Thyroid gland (tissue), 4 donors: ENCODE results near the gene BRD4. TPM values are rescaled to one million over a fixed set of nuclear protein-coding genes. Genes with fewer than 3 reads are reported as not detected.

ENCODE experiments used
- DNase-seq, 2 donors: peaks; one replicate each; pipeline ENCODE4 v3.0.0-alpha.2; 2019
- H3K27ac ChIP-seq, 3 donors: fragments of 200-600 bp; sonication (generic); 1 replicate in 2 of 3; 2 replicates in 1 of 3; pipeline ENCODE4 v1.5.1; 2016 to 2019; ENCODE audit warnings: mild to moderate bottlenecking in 1 of 3, moderate library complexity in 1 of 3
- H3K27me3 ChIP-seq: fragments of 200-600 bp; sonication (generic); one replicate; pipeline ENCODE4 v1.5.1; 2019
- H3K36me3 ChIP-seq, 2 donors: fragments of 200-600 bp; sonication (generic); one replicate each; pipeline ENCODE4 v1.5.1; 2016 to 2019
- H3K4me1 ChIP-seq, 2 donors: fragments of 200-600 bp; sonication (generic); one replicate each; pipeline ENCODE4 v1.5.1; 2017 to 2019
- H3K4me3 ChIP-seq, 3 donors: fragments of 200-600 bp; sonication (generic); replicated peaks in 1 of 3; 1 replicate in 2 of 3; 2 replicates in 1 of 3; pipeline ENCODE4 v1.5.1; 2016; ENCODE audit warnings: mild to moderate bottlenecking in 1 of 3
- H3K9me3 ChIP-seq: fragments of 200-600 bp; sonication (generic); one replicate; pipeline ENCODE4 v1.5.1; 2017
- CTCF ChIP-seq, 6 experiments: fragments of 200-600 bp in 3 of 6; fragments of 450-650 bp in 3 of 6; sonication (generic) in 3 of 6; IDR thresholded peaks; one replicate each; pipeline ENCODE4 v1.5.1; 2016 to 2019; ENCODE audit warnings: antibody characterized with exemption in 6 of 6, mild to moderate bottlenecking in 2 of 6, inconsistent platforms in 1 of 6, moderate library complexity in 1 of 6
- POLR2A ChIP-seq, 2 donors: fragments of 450-650 bp; IDR thresholded peaks; one replicate each; pipeline ENCODE4 v1.6.1; 2017; ENCODE audit warnings: antibody characterized with exemption in 2 of 2, mild to moderate bottlenecking in 2 of 2, moderate library complexity in 1 of 2
- WGBS, 2 donors: methylation state at CpG; one replicate each; pipeline ENCODE4 v1.1.5; 2017; 5-methylcytosine and 5-hydroxymethylcytosine counted together
- intact Hi-C: fragments of 100-400 bp; cut with DNase I; formaldehyde crosslinking; loops from one replicate; pipeline ENCODE4 v1.15.1; 2023
- total RNA-seq, 4 donors: library from RNA; depleted of rRNA; stranded (reverse); fragments of >200 nt; gene quantifications; one replicate each; pipeline ENCODE4 v1.2.3, GENCODE V29; 2016

BRD4 gene
- total RNA-seq, 4 donors from 2014 or later = 20.8 to 78.1 (median 32.4) TPM

DNA sequence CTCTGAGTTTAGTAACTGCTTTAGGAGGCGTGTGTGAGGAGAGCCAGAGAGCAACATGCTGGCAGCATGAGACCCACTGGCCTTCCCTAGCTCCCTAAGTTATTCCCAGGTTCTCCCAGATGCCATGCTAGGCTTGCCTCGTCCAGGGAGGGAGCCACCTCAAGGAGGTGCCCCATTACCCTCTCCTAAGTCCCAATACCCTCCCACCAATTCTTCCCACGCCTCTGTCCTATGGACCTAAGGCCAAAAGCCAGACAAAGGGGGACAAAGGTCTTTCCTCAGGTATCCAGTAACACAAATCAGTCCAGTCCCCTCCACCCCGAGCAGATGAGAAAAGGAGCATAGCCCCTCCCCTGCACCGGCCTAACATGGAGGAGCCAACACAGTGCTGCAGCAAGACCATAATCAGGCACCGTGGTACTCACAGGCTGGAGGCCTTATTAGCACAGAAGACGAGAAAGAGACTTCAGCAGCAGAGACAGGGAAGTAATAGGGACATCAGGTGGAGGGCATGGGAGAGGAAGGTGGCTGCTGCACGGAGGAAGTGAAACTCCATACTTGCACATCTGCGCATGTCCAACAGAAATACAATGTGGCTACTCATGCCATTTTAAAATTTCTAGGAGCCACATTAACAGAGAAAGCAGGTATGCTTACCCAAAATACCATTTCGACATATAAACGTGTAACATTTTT lies 46.3 kb downstream of the BRD4 start:
- TF ChIP-seq CTCF (IDR thresholded peaks at IDR 0.05) = no peak
- TF ChIP-seq POLR2A (IDR thresholded peaks at IDR 0.05) = no peak
- H3K4me1 ChIP-seq = peaks cover 90 to 93% of the 10 kb centered on the region in 2 donors
- intact Hi-C loops = no loop called here
- H3K4me3 ChIP-seq = no peak overlapping the region
- no peaks in the 10 kb centered on the region for H3K36me3 ChIP-seq
- 72 to 81% methylated on average over 10 to 11 of the region's 11 CpGs for WGBS, 2 donors
- no peaks in the 10 kb centered on the region for H3K9me3 ChIP-seq
- no peak for DNase-seq
- no peaks in the 10 kb centered on the region for H3K27me3 ChIP-seq
- H3K27ac ChIP-seq = no peak overlapping the region

DNA sequence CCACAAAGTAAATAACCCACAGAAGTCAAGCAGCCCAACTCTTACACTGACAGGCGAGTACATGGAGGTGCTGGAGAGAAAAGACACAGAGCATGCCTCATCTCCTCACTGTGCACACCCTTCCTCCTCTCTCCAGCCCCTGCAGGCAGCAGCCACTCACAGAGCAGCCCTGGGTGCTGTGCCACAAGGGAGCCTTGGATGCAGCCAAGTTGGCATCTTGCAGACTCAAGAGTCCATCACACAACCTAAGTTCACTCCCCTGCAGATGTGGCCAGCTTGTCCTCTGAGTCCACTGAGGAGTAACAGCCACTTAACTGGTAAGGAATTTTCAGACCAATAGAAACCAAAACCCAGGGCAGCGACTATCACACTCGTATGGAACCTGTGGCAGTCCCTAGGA lies 47.4 kb downstream of the BRD4 start:
- H3K4me3 ChIP-seq = no peak overlapping the region
- TF ChIP-seq CTCF (IDR thresholded peaks at IDR 0.05) (no peak), POLR2A (IDR thresholded peaks at IDR 0.05) (no peak)
- H3K27ac ChIP-seq = no peak overlapping the region
- H3K4me1 ChIP-seq = peaks cover 93 to 98% of the 10 kb centered on the region in 2 donors
- H3K27me3 ChIP-seq = no peaks in the 10 kb centered on the region
- DNase-seq = peak; percentile 53 to 57
- H3K36me3 ChIP-seq = no peaks in the 10 kb centered on the region
- intact Hi-C loops = no loop called here
- H3K9me3 ChIP-seq = no peaks in the 10 kb centered on the region
- WGBS, 2 donors = 39 to 59% methylated on average over 3 of the region's 3 CpGs

GRCh38 chr19:15284091-15284490 lies 48.2 kb downstream of the BRD4 start:
- Histone ChIP-seq H3K36me3 (no peaks in the 10 kb centered on the region), H3K27ac (peak overlapping the region in 1 of 3 donors; percentile 41), H3K27me3 (no peaks in the 10 kb centered on the region), H3K9me3 (no peaks in the 10 kb centered on the region), H3K4me1 (peaks cover 92 to 98% of the 10 kb centered on the region in 2 donors), H3K4me3 (no peak overlapping the region)
- 86 to 89% methylated on average over 5 of the region's 5 CpGs for WGBS, 2 donors
- intact Hi-C loops = no loop called here
- DNase-seq = no peak
- TF ChIP-seq POLR2A (IDR thresholded peaks at IDR 0.05) = no peak
- TF ChIP-seq CTCF (IDR thresholded peaks at IDR 0.05) = no peak

DNA sequence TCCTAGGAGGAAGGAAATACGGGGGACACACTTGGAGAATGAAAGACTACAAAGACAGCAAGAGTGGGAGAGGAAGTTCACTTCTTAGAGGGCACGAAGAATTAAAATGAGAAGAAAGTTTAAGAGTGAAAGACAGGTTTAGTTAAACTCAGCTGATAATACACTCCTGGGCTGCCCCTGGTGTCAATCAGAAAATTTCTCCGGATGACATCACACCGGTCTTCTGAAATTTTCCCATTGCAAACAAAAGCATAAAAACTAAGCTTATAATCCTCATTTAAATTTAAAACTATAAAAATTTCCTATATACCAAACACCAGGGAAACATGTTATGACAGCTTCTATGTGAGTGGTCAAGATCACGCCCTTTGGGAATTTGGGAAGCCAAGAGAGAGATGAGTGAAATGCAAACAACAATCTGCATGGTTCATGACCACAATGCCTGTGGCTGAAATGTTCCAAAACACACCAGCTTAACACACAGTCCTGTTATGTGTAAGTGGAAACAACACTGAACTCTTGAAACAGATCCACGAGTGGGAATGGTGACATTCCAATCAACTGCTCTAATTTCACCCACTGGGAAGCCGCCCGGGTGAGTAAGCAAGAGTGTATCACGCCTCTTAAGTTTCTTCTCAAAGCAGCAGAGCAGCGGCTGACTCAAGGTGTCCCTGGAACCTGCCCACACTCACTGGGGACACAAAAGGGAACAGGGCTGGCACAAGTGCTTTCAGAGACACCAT lies 49.0 kb downstream of the BRD4 start:
- peak; percentile 82 to 85 for DNase-seq
- Histone ChIP-seq H3K36me3 (no peaks in the 10 kb centered on the region), H3K4me1 (peaks cover 87 to 97% of the 10 kb centered on the region in 2 donors), H3K27me3 (no peaks in the 10 kb centered on the region), H3K27ac (peak overlapping the region in 1 of 3 donors; percentile 41), H3K4me3 (no peak overlapping the region), H3K9me3 (no peaks in the 10 kb centered on the region)
- 43 to 49% methylated on average over 10 of the region's 10 CpGs for WGBS, 2 donors
- no peak for TF ChIP-seq CTCF (IDR thresholded peaks at IDR 0.05)
- no peak for TF ChIP-seq POLR2A (IDR thresholded peaks at IDR 0.05)
- intact Hi-C loops = no loop called here

- TF ChIP-seq POLR2A (IDR thresholded peaks at IDR 0.05) (no peak), CTCF (IDR thresholded peaks at IDR 0.05) (no peak)
- no peak for DNase-seq
- no peaks in the 10 kb centered on the region for H3K9me3 ChIP-seq
- 76 to 79% methylated on average over 1 of the region's 1 CpG for WGBS, 2 donors
- H3K4me1 ChIP-seq = peaks cover 88 to 97% of the 10 kb centered on the region in 2 donors
- peak overlapping the region in 1 of 3 donors; percentile 41 for H3K27ac ChIP-seq
- no peaks in the 10 kb centered on the region for H3K36me3 ChIP-seq
- no peak overlapping the region for H3K4me3 ChIP-seq
- intact Hi-C loops = no loop called here
- H3K27me3 ChIP-seq = no peaks in the 10 kb centered on the region
These were observed 50.0 kb downstream of the BRD4 start for GRCh38 chr19:15282311-15282705.
